DND-41 (cell line): Measurements from ENCODE around the gene CELA2B.

Experiments used
- ATAC-seq: fragments of 200-7000 bp; cut with Tn5 transposase; 3 replicates; pipeline ENCODE4 v1.9.1; 2021; ENCODE audit warnings: low read depth; ENCODE audit not compliant: insufficient read depth
- DNase-seq: peaks from one replicate; pipeline ENCODE4 v3.0.0-alpha.2; 2020
- H2AFZ ChIP-seq: 2 replicates; pipeline ENCODE4 v1.6.0; 2012; ENCODE audit warnings: low read depth, low read length
- H3K27ac ChIP-seq: 2 replicates; pipeline ENCODE4 v1.5.1; 2012; ENCODE audit warnings: low read length, inconsistent platforms
- H3K27me3 ChIP-seq: fragments of 200-600 bp; sonication (generic); 2 replicates; pipeline ENCODE4 v1.6.0; 2012; ENCODE audit warnings: low read length, mild to moderate bottlenecking, inconsistent platforms; ENCODE audit not compliant: insufficient read depth, poor library complexity
- H3K36me3 ChIP-seq: 2 replicates; pipeline ENCODE4 v1.5.1; 2012; ENCODE audit warnings: low read length, inconsistent platforms; ENCODE audit not compliant: insufficient read depth
- H3K4me1 ChIP-seq: 2 replicates; pipeline ENCODE4 v1.5.1; 2012; ENCODE audit warnings: mild to moderate bottlenecking, low read length; ENCODE audit not compliant: insufficient read depth
- H3K4me2 ChIP-seq: 2 replicates; pipeline ENCODE4 v1.6.0; 2012; ENCODE audit warnings: mild to moderate bottlenecking, moderate library complexity, low read length, inconsistent platforms; ENCODE audit not compliant: insufficient read depth
- H3K4me3 ChIP-seq, 2 experiments: fragments of 200-600 bp in 1 of 2; shearing (Covaris generic) in 1 of 2; 2 replicates each; pipeline ENCODE4 v1.5.1; 2012 to 2016; ENCODE audit warnings: inconsistent platforms in 2 of 2, low read length in 2 of 2, mild to moderate bottlenecking in 2 of 2, low read depth in 1 of 2, moderate library complexity in 1 of 2
- H3K79me2 ChIP-seq: 2 replicates; pipeline ENCODE4 v1.6.0; 2012; ENCODE audit warnings: low read length, inconsistent platforms; ENCODE audit not compliant: insufficient read depth
- H3K9ac ChIP-seq: 2 replicates; pipeline ENCODE4 v1.6.0; 2012; ENCODE audit warnings: low read depth, mild to moderate bottlenecking, inconsistent platforms, low read length, moderate library complexity
- H3K9me3 ChIP-seq: 2 replicates; pipeline ENCODE4 v1.5.1; 2012; ENCODE audit warnings: low read length, moderate library complexity, mild to moderate bottlenecking, inconsistent platforms; ENCODE audit not compliant: insufficient read depth, severe bottlenecking
- H4K20me1 ChIP-seq: 2 replicates; pipeline ENCODE4 v1.6.0; 2012; ENCODE audit warnings: low read length; ENCODE audit not compliant: insufficient read depth
- CTCF ChIP-seq: IDR thresholded peaks from 2 replicates; pipeline ENCODE4 v1.5.1; 2012; ENCODE audit warnings: borderline replicate concordance, low read length, moderate library complexity, mild to moderate bottlenecking; ENCODE audit not compliant: poor library complexity, severe bottlenecking; ENCODE audit errors: extremely low read depth
- EZH2 ChIP-seq: IDR thresholded peaks from 3 replicates; pipeline ENCODE4 v1.6.1; 2012; ENCODE audit warnings: borderline replicate concordance, low read depth, mild to moderate bottlenecking, moderate library complexity, low read length, inconsistent platforms; ENCODE audit not compliant: severe bottlenecking

The CELA2B gene

GRCh38 chr1:15522551-15522950, 46.6 kb downstream of the CELA2B start:
- peaks cover 6% of the 10 kb centered on the region for H3K79me2 ChIP-seq
- H3K4me1 ChIP-seq, result peaks cover 30% of the 10 kb centered on the region
- H3K9ac ChIP-seq, result no peak overlapping the region
- H3K36me3 ChIP-seq, result no peaks in the 10 kb centered on the region
- no peaks in the 10 kb centered on the region for H4K20me1 ChIP-seq
- no peaks in the 10 kb centered on the region for H3K9me3 ChIP-seq
- no peaks in the 10 kb centered on the region for H3K27me3 ChIP-seq
- H2AFZ ChIP-seq, result no peak overlapping the region
- H3K4me2 ChIP-seq, result no peak overlapping the region
- H3K4me3 ChIP-seq, result no peak overlapping the region
- no peak for ATAC-seq
- no peak for DNase-seq
- TF ChIP-seq EZH2 (no peak), CTCF (no peak)
- H3K27ac ChIP-seq, result no peak overlapping the region

GRCh38 chr1:15523104-15524020, 47.5 kb downstream of the CELA2B start:
- H3K9me3 ChIP-seq, result no peaks in the 10 kb centered on the region
- no peaks in the 10 kb centered on the region for H4K20me1 ChIP-seq
- peak overlapping the region; percentile 75 for H2AFZ ChIP-seq

GRCh38 chr1:15524021-15524282, 48.0 kb downstream of the CELA2B start, which contains the start of gene CASP9:
Gene CASP9 (minus strand): TSS chr1:15524215. CDS start chr1:15524200, 15 bp downstream.
- TF ChIP-seq EZH2 (no peak), CTCF (no peak)
- Histone ChIP-seq H3K4me1 (peaks cover 43% of the 10 kb centered on the region), H3K27me3 (no peaks in the 10 kb centered on the region), H2AFZ (peak within 1 kb of the TSS; percentile 90), H3K9ac (peak within 1 kb of the TSS; percentile 64), H3K27ac (peak within 1 kb of the TSS; percentile 94), H3K9me3 (no peaks in the 10 kb centered on the region), H3K36me3 (no peaks in the 10 kb centered on the region), H3K79me2 (peaks cover 11% of the 10 kb centered on the region), H4K20me1 (no peaks in the 10 kb centered on the region), H3K4me3 (peak within 1 kb of the TSS; percentile 63 to 92), H3K4me2 (peak within 1 kb of the TSS; percentile 94)
- no peak for DNase-seq
- no peak; the same call in 2 of the 3 replicates for ATAC-seq

More at GRCh38 chr1:15523104-15524020, 47.5 kb downstream of the CELA2B start:
- peak overlapping the region; percentile 60 for H3K9ac ChIP-seq
- no peaks in the 10 kb centered on the region for H3K36me3 ChIP-seq
- ATAC-seq (no peak; the same call in 2 of the 3 replicates), DNase-seq (no peak)
- H3K27ac ChIP-seq, result peak overlapping the region; percentile 29; the same call in 1 of the 2 replicates
- H3K79me2 ChIP-seq, result peaks cover 11% of the 10 kb centered on the region
- TF ChIP-seq EZH2, result no peak
- TF ChIP-seq CTCF, result no peak
- H3K4me3 ChIP-seq, result peak overlapping the region; percentile 63 to 70
- peaks cover 38% of the 10 kb centered on the region for H3K4me1 ChIP-seq
- peak overlapping the region; percentile 88 for H3K4me2 ChIP-seq
- H3K27me3 ChIP-seq, result no peaks in the 10 kb centered on the region
